Lower leg skin (tissue), 4 donors: ENCODE measurements around the gene LELP1. TPM values are rescaled to one million over a fixed set of nuclear protein-coding genes. Genes with fewer than 3 reads are reported as not detected.

Experiments
- DNase-seq, 2 donors: peaks; one replicate each; pipeline ENCODE4 v3.0.0-alpha.2; 2019; ENCODE audit warnings: low spot score in 2 of 2
- H3K4me3 ChIP-seq: fragments of 200-600 bp; sonication (generic); 2 replicates; pipeline ENCODE4 v1.5.1; 2017; ENCODE audit warnings: mild to moderate bottlenecking, low read depth; ENCODE audit not compliant: poor library complexity, severe bottlenecking
- POLR2A ChIP-seq, 2 donors: fragments of 450-650 bp; IDR thresholded peaks; one replicate each; pipeline ENCODE4 v1.6.1; 2016 to 2017; ENCODE audit warnings: antibody characterized with exemption in 2 of 2, mild to moderate bottlenecking in 1 of 2, moderate library complexity in 1 of 2
- WGBS, 2 donors: methylation state at CpG; one replicate each; pipeline ENCODE4 v1.1.5; 2018; 5-methylcytosine and 5-hydroxymethylcytosine counted together
- intact Hi-C: fragments of 100-400 bp; cut with DNase I; formaldehyde crosslinking; loops from one replicate; pipeline ENCODE4 v1.15.0; 2023; ENCODE audit warnings: low total_unique reads
- total RNA-seq, 4 donors: library from RNA; depleted of rRNA; stranded (reverse); fragments of >200 nt; gene quantifications; one replicate each; pipeline ENCODE4 v1.1.0, GENCODE V29; 2016
- TF ChIP-seq, protein P1 (sequence below), 3 donors: fragments of 450-650 bp; IDR thresholded peaks; one replicate each; pipeline ENCODE4 v1.5.1; 2016; ENCODE audit warnings: antibody characterized with exemption in 3 of 3, mild to moderate bottlenecking in 3 of 3, moderate library complexity in 2 of 3

LELP1 gene
- total RNA-seq, 4 donors from 2014 or later: not detected

GRCh38 chr1:153246018-153246417 lies 42.8 kb downstream of the LELP1 start:
- TF ChIP-seq, protein P1, sequence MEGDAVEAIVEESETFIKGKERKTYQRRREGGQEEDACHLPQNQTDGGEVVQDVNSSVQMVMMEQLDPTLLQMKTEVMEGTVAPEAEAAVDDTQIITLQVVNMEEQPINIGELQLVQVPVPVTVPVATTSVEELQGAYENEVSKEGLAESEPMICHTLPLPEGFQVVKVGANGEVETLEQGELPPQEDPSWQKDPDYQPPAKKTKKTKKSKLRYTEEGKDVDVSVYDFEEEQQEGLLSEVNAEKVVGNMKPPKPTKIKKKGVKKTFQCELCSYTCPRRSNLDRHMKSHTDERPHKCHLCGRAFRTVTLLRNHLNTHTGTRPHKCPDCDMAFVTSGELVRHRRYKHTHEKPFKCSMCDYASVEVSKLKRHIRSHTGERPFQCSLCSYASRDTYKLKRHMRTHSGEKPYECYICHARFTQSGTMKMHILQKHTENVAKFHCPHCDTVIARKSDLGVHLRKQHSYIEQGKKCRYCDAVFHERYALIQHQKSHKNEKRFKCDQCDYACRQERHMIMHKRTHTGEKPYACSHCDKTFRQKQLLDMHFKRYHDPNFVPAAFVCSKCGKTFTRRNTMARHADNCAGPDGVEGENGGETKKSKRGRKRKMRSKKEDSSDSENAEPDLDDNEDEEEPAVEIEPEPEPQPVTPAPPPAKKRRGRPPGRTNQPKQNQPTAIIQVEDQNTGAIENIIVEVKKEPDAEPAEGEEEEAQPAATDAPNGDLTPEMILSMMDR (IDR thresholded peaks at IDR 0.05): no peak
- no peak for TF ChIP-seq POLR2A (IDR thresholded peaks at IDR 0.05)
- WGBS, 2 donors: 94 to 95% methylated on average over 1 of the region's 1 CpG
- no peak for DNase-seq
- no peak overlapping the region for H3K4me3 ChIP-seq
- intact Hi-C loops: no loop called here

- no peak overlapping the region for H3K4me3 ChIP-seq
- DNase-seq: no peak
- 77 to 86% methylated on average over 2 of the region's 2 CpGs for WGBS, 2 donors
- TF ChIP-seq, protein P1 (IDR thresholded peaks at IDR 0.05): no peak
- no peak for TF ChIP-seq POLR2A (IDR thresholded peaks at IDR 0.05)
- intact Hi-C loops: no loop called here
Measured at GRCh38 chr1:153246825-153247224, 43.6 kb downstream of the LELP1 start.

- 83% methylated on average over 5 of the region's 5 CpGs for WGBS, 2 donors
Measured at GRCh38 chr1:153248176-153248879, 45.1 kb downstream of the LELP1 start.

GRCh38 chr1:153250166-153250565 lies 46.9 kb downstream of the LELP1 start:
- WGBS, 2 donors: 39 to 54% methylated on average over 1 of the region's 1 CpG
- intact Hi-C loops: no loop called here
- H3K4me3 ChIP-seq: no peak overlapping the region
- TF ChIP-seq, protein P1 (IDR thresholded peaks at IDR 0.05): no peak
- TF ChIP-seq POLR2A (IDR thresholded peaks at IDR 0.05): no peak
- no peak for DNase-seq

More at GRCh38 chr1:153248176-153248879, 45.1 kb downstream of the LELP1 start:
- intact Hi-C loops: no loop called here
- no peak overlapping the region for H3K4me3 ChIP-seq
- TF ChIP-seq POLR2A (IDR thresholded peaks at IDR 0.05): no peak
- TF ChIP-seq, protein P1 (IDR thresholded peaks at IDR 0.05): no peak
- no peak for DNase-seq

DNA sequence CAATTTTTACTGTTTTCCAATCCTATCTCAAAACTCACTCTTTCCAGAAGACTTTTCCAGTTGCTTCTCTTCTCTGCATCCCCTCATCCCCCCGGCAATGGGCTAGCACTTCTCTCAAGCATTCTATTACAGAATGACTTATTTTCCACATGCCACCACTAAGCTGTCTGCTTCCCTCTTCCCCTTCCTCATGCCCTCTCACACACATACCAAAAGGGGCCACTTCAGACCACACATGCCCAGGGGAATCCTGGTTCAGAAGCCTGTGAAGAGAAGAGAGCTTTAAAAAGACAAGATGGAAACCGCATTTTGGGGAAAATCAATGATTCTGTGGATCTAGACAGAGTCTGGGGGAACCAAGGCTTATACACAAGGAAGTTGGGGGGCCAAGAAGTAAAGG lies 47.9 kb downstream of the LELP1 start:
- 86 to 89% methylated on average over 2 of the region's 2 CpGs for WGBS, 2 donors
- DNase-seq: no peak
- H3K4me3 ChIP-seq: no peak overlapping the region
- TF ChIP-seq, protein P1 (IDR thresholded peaks at IDR 0.05): no peak
- no peak for TF ChIP-seq POLR2A (IDR thresholded peaks at IDR 0.05)
- intact Hi-C loops: no loop called here

GRCh38 chr1:153251562-153251961 lies 48.3 kb downstream of the LELP1 start:
- intact Hi-C loops: no loop called here
- WGBS, 2 donors: 91 to 93% methylated on average over 3 of the region's 3 CpGs
- TF ChIP-seq, protein P1 (IDR thresholded peaks at IDR 0.05): no peak
- no peak for TF ChIP-seq POLR2A (IDR thresholded peaks at IDR 0.05)
- no peak for DNase-seq
- H3K4me3 ChIP-seq: no peak overlapping the region
